SU-DHL-6 (cell line): Measurements from ENCODE around the gene UBB.

Experiments used
- CTCF ChIP-seq: fragments of 200-600 bp; sonication (generic); IDR thresholded peaks from one replicate; pipeline ENCODE4 v1.5.1; 2017; ENCODE audit warnings: antibody characterized with exemption, mild to moderate bottlenecking, low read length, moderate library complexity; ENCODE audit not compliant: insufficient read depth, poor library complexity, severe bottlenecking
- EZH2phosphoT487 ChIP-seq: fragments of 200-600 bp; sonication (generic), shearing (Covaris generic); conservative IDR thresholded peaks from 2 replicates; pipeline ENCODE4 v1.6.1; 2018; ENCODE audit warnings: mild to moderate bottlenecking, antibody characterized with exemption, low read length, moderate library complexity, mixed read lengths

GRCh38 chr17:16346721-16347271 lies 34.1 kb upstream of the UBB start:
- TF ChIP-seq CTCF, result no peak
- TF ChIP-seq EZH2phosphoT487, result no peak
